ENCODE data around the gene TMED6. TPM values are rescaled to one million over a fixed set of nuclear protein-coding genes. Genes with fewer than 3 reads are reported as not detected.

TMED6 gene
- total RNA-seq, 1 experiment from 2014 or later, result 2.4 TPM

DNA sequence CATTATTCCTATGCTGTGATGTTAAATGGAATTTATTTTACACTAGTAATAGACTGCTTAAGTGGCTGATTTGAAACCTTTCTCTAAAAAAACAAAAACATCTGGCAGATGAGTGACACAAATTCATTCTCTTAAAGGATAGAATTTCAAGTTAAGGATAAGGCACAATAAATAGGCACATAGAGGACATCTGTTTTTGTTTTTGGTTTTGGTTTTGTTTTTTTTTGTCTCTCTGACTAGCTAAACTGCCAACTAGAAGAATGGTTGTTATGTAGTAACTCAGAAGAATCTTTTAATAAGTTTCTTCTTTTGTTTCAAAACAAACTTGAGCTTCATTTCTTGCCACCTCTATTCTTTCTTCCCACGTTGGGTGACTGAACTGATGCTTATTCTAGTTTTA lies 45.6 kb downstream of the TMED6 start:
- H3K36me3 ChIP-seq (ENCODE audit: control insufficient read depth, insufficient read depth, low read length), result no peaks in the 10 kb centered on the region
- H3K4me1 ChIP-seq, result peaks cover 4% of the 10 kb centered on the region; the same call in 1 of the 2 replicates
- no peaks in the 10 kb centered on the region for H3K27me3 ChIP-seq (replicated peaks; ENCODE audit: control insufficient read depth, insufficient read depth, low read length)
- H3K9me3 ChIP-seq, result no peaks in the 10 kb centered on the region
- intact Hi-C loops (cut with micrococcal nuclease; ENCODE audit: unreplicated experiment), result no loop called here
- Mint-ChIP-seq H3K27ac (ENCODE audit: unreplicated experiment) (no peak overlapping the region), H3K4me3 (ENCODE audit: unreplicated experiment) (no peak overlapping the region), H3K4me1 (ENCODE audit: low read depth, unreplicated experiment) (no peaks in the 10 kb centered on the region), H3K27me3 (ENCODE audit: insufficient read depth, unreplicated experiment) (no peaks in the 10 kb centered on the region), H3K36me3 (ENCODE audit: insufficient read depth, unreplicated experiment) (peaks cover 59% of the 10 kb centered on the region), H3K9me3 (ENCODE audit: unreplicated experiment) (no peaks in the 10 kb centered on the region)
- TF ChIP-seq, protein P1, sequence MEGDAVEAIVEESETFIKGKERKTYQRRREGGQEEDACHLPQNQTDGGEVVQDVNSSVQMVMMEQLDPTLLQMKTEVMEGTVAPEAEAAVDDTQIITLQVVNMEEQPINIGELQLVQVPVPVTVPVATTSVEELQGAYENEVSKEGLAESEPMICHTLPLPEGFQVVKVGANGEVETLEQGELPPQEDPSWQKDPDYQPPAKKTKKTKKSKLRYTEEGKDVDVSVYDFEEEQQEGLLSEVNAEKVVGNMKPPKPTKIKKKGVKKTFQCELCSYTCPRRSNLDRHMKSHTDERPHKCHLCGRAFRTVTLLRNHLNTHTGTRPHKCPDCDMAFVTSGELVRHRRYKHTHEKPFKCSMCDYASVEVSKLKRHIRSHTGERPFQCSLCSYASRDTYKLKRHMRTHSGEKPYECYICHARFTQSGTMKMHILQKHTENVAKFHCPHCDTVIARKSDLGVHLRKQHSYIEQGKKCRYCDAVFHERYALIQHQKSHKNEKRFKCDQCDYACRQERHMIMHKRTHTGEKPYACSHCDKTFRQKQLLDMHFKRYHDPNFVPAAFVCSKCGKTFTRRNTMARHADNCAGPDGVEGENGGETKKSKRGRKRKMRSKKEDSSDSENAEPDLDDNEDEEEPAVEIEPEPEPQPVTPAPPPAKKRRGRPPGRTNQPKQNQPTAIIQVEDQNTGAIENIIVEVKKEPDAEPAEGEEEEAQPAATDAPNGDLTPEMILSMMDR (IDR thresholded peaks at IDR 0.05; ENCODE audit: insufficient read depth in 1 of 2, low read depth in 1 of 2, low read length in 1 of 2, severe bottlenecking in 1 of 2, unreplicated experiment in 1 of 2), result no peak
- CTCF ChIA-PET, result no interaction called here
- no peak for DNase-seq
- BruUV-seq (replicated peaks), result no TSS peak
- H3K4me3 ChIP-seq (ENCODE audit: low read depth, low read length), result no peak overlapping the region
- POLR2A ChIA-PET, result no interaction called here

DNA sequence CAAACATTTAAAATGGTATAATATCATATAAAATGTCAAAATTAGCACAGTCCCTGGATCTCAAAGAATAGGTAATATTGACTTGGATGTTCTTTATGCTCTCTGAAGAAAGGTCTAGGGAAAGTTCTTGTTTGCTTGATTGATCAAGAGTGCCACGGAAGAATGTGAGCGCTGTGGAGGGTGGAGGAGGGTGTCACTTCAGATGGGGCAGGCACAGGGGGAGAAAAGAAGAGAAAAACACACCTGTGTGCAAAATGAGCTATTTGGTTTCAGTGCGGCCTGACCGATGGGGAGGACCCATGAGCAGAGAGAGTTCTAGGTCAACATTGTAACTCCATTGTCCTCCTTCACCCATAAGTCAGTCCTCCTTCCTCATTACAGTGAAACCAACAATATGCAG lies 49.3 kb downstream of the TMED6 start:
- intact Hi-C loops (cut with micrococcal nuclease; ENCODE audit: unreplicated experiment), result no loop called here
- no peak overlapping the region for H3K4me3 ChIP-seq (ENCODE audit: low read depth, low read length)
- H3K9me3 ChIP-seq, result no peaks in the 10 kb centered on the region
- H3K27ac Mint-ChIP-seq (ENCODE audit: unreplicated experiment), result no peak overlapping the region
- H3K36me3 Mint-ChIP-seq (ENCODE audit: insufficient read depth, unreplicated experiment), result peaks cover 76% of the 10 kb centered on the region
- H3K36me3 ChIP-seq (ENCODE audit: control insufficient read depth, insufficient read depth, low read length), result peaks cover 1% of the 10 kb centered on the region; the same call in 1 of the 2 replicates
- no peaks in the 10 kb centered on the region for H3K9me3 Mint-ChIP-seq (ENCODE audit: unreplicated experiment)
- no TSS peak for BruUV-seq (replicated peaks)
- DNase-seq, result no peak
- CTCF ChIA-PET, result no interaction called here
- no peaks in the 10 kb centered on the region for H3K27me3 Mint-ChIP-seq (ENCODE audit: insufficient read depth, unreplicated experiment)
- H3K4me1 ChIP-seq, result no peaks in the 10 kb centered on the region
- no peaks in the 10 kb centered on the region for H3K4me1 Mint-ChIP-seq (ENCODE audit: low read depth, unreplicated experiment)
- H3K27me3 ChIP-seq (replicated peaks; ENCODE audit: control insufficient read depth, insufficient read depth, low read length), result no peaks in the 10 kb centered on the region
- POLR2A ChIA-PET, result interaction anchor here (0.6 kb wide), 1 partner anchor 77 kb away, joined by 3 read pairs; no protein-coding TSS in a partner anchor
- no peak overlapping the region for H3K4me3 Mint-ChIP-seq (ENCODE audit: unreplicated experiment)
- TF ChIP-seq, protein P1 (IDR thresholded peaks at IDR 0.05; ENCODE audit: insufficient read depth in 1 of 2, low read depth in 1 of 2, low read length in 1 of 2, severe bottlenecking in 1 of 2, unreplicated experiment in 1 of 2), result no peak

DNA sequence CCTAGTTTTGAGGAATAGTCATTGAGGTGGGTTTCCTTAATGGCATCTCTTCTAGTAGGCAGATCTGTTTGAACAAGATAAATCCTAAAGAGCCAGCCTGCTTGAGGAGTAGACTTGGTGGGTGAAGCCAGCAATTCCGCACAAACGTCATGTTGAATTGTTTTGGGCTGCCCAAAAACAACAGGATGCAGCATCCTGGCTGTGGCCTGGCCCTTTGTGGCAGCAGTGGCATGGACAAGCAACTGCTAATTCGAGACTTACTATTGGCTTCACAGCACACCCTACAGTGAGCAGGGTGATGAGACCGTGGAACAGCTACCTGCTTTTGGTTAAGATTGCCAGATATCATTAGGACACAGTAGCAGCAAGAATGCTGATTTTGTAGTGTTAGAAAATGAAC lies 49.7 kb downstream of the TMED6 start:
- Histone ChIP-seq H3K27me3 (replicated peaks; ENCODE audit: control insufficient read depth, insufficient read depth, low read length) (no peaks in the 10 kb centered on the region), H3K4me1 (no peaks in the 10 kb centered on the region), H3K36me3 (ENCODE audit: control insufficient read depth, insufficient read depth, low read length) (peaks cover 1% of the 10 kb centered on the region; the same call in 1 of the 2 replicates), H3K4me3 (ENCODE audit: low read depth, low read length) (no peak overlapping the region), H3K9me3 (no peaks in the 10 kb centered on the region)
- no peaks in the 10 kb centered on the region for H3K4me1 Mint-ChIP-seq (ENCODE audit: low read depth, unreplicated experiment)
- H3K27ac Mint-ChIP-seq (ENCODE audit: unreplicated experiment), result no peak overlapping the region
- intact Hi-C loops (cut with micrococcal nuclease; ENCODE audit: unreplicated experiment), result no loop called here
- TSS peak; percentile 5 for BruUV-seq (replicated peaks)
- H3K27me3 Mint-ChIP-seq (ENCODE audit: insufficient read depth, unreplicated experiment), result no peaks in the 10 kb centered on the region
- H3K36me3 Mint-ChIP-seq (ENCODE audit: insufficient read depth, unreplicated experiment), result peaks cover 78% of the 10 kb centered on the region
- CTCF ChIA-PET, result no interaction called here
- no peak overlapping the region for H3K4me3 Mint-ChIP-seq (ENCODE audit: unreplicated experiment)
- DNase-seq, result no peak
- TF ChIP-seq, protein P1 (IDR thresholded peaks at IDR 0.05; ENCODE audit: insufficient read depth in 1 of 2, low read depth in 1 of 2, low read length in 1 of 2, severe bottlenecking in 1 of 2, unreplicated experiment in 1 of 2), result no peak
- no peaks in the 10 kb centered on the region for H3K9me3 Mint-ChIP-seq (ENCODE audit: unreplicated experiment)
- POLR2A ChIA-PET, result no interaction called here
